Fibroblast of upper back skin (primary cell): ENCODE data around the gene SLC24A4.
A peak's percentile ranks its signal among the peaks of the same experiment; 100 is the strongest.

Experiments used
- DNase-seq: peaks from one replicate; pipeline ENCODE4 v3.0.0-alpha.2; 2013

Gene SLC24A4

DNA sequence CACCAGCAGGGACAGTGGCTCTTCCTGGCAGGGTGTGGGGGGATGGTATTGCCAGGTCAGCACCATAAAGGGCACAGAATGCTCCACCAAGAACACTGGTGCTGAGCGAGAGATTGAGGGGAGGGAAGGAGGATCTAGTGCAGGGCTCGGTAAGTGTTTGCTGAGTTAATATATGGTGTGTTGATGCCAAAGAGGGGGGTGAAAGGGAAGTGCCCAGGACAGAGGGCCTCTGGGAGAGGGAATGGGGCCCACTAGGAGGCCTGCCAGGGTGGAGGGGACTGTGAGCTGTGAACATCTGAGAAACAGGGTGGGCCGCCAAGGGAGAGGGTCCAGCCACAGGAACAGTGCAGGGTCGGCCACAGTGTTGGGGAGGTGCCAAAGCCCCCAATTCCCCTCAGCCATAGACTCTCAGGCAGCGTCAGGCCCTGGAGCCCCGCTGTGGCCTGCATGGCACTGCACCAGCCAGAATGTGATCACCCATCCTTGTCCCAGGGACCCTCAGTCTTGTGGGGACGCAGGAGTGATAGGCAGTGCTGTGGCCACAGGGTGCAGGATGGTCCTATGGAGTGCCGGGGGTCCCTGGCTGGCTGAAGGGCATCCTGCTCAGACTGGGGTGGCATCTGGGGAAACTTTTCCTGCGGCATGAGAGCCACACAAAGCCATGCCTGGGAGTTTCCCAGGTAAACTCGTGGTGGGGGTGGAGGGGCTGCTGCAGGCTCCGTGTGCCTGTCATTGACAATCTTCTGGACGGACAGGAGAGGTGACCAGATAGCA, 202.5 kb downstream of the SLC24A4 start:
- no peak for DNase-seq

DNA sequence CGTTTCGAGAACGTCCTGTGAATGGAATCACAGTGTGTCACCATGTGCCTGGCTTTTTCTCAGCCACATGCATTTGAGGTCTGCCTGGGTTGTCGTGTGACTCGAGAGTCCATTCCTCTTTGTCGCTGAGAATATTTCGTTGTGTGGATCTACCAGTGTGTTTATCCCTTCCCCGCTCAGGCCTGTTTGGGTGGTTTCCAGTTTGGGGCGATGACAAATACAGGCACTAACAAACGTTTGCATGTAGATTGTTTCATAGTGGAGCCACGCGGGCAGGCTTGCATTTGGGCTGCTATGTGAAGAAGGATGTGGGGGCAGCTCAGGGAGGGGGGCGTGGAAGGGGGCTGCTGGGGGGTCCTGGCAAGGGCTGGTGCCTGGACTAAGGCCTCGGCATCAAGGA, 204.8 kb downstream of the SLC24A4 start:
- DNase-seq: no peak

DNA sequence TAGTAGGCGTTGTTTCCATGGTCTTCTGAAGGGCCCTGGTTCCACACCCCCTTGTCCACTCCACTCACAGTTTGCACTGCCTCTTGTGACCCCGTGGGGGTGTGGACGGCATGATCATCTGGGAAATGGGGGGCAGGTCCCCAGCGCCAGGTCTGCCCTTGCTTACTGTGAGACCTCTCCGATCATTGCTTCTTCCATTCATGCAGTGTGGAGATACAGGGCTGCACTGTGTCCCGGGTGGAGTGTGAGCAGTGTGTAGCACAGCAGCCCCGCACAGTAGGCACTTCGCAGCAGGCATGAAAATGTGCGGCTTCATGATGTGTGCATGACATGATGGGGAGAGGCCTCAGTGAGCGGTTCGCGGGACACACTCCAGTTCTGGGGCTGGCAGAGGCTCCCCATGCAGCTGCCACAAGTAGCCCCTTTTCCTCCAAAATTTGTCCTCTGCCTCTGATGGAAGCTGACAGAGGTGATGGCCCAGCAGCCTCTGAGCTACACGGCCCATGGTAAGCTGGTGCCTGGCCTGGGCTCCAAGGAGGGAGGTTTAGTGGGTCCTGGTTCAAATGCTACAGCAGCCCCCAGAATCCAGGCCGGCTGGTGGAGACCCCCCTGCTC, 205.6 kb downstream of the SLC24A4 start:
- DNase-seq: no peak

DNA sequence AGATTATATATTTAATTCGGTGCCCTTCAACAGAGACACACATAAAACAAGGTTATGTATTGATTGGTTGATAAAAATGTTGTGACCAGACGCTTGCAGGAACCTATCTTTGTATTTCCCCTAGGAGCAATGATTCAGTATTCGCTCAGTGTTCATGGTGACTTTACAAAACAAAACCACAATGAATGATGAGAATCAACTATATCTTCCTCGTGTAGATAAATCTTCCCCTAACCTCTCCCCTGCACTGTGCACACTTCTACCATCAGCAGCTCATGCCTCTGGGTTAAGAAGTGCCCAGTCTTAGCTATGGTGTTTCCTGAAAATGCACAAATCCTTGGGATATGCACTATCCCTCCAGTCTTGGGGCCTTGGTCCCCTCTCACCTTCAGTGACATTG, 206.9 kb downstream of the SLC24A4 start:
- no peak for DNase-seq

DNA sequence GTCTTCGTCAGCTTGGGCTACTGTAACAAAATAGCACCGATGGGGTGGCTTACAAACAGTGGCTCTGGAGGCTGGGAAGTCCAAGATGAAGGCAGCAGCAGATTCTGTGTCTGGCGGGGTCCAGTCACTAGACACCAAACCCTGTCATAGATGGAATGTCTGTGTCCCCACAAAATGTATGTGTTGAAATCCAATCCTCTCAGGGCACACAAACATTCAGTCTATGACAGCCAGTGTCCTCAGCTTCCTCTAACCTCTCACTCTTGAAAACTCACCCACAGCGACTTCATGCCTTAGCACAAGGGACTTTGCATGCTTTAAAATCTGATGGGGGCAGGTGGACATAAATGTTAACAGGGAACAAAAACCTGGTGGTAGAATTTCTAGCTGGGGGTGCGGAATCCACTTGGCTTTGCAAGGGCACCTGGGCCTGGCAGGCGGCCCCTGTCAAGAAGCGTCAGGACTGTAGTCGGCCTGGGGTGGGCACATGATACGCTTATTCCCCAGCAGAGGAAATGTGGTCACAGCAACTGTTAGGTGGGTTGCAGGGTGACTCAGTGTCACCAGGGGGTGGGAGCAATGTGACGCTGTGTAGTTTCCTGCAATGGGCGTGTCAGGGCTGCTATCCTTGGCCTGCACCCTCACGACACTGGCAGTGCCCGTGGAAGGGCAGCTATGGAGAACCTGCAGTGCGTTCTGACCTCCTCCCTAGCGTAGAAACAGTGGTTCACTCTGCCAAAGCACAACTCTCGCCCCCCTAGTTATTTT, 208.3 kb downstream of the SLC24A4 start:
- no peak for DNase-seq

DNA sequence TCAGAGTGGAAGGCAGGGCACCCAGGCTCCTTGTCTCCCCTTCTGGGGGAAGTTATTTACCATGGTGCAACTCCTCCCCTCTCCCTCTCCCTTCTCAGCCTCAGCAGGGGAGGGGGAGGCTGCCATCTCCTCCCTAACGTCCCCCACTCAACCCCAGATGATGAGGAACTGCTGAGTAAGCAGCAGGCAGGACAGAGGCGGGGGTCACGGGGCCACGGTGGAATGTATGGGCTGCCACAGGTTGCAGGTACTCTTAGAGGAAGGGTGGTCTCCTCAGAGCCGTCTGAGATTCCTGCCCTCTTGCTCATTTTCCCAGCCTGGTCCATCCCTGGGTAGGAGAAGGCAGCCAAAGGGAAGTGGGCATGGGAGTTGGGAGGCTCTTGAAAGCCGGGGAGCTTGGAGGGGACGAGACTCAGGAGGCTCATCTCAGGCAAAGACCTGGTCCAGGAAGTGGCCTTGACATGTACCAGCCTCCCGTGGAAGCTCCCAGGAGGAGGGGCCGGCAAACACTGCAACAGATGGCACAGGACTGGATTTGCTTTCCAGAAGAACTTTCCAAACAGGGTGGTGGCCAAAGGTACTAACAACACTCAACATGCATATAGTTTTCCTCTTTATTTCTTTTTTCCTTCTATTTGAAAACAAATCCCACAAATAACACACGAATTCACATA, 209.7 kb downstream of the SLC24A4 start:
- DNase-seq: no peak

DNA sequence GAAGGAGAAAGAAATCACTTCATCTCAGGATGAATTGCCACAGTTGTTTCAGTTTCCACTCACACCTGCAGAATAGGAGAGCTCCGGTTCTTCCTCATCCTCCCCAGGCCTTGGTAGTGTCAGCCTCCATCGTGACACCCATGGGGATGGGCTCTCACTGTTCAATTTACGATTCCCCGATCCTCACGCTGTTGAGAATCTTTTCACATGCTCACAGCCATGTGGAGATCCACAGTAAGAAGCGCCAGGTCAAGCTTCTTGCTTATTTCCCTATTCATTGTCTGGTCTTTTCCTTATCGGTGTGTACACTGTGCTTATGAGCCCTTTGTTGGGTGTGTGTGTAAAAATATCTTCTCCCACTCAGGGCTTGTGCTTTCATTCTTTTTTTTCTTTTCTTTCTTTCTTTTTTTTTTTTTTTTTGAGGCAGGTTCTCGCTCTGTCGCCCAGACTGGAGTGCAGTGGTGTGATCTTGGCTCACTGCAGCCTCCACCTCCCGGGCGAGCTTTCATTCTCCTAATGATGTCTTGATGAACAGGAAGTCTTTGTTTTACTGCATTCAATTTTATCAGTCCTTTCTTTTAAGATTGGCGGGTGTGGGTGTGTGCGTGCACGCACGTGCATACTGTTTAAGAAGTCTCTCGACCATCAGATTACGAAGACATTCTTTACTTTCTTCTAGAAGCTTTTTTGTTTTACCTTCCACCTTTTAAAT, 212.1 kb downstream of the SLC24A4 start:
- DNase-seq: no peak

DNA sequence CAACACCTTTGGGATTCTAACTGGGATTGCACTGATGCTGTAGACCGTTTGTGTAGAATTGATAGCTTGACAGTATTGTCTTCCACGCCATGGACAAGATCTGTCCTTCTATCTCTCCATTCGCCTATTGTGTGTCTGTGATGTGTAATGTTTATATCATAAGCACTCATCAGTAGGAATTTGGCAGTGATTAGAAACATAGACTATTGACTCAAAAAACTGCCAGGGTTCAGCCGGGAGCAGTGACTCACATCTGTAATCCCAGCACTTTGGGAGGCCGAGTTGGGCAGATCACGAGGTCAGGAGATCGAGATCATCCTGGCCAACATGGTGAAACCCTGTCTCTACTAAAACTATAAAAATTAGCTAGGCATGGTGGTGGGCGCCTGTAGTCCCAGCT, 213.3 kb downstream of the SLC24A4 start:
- DNase-seq: peak; percentile 83

DNA sequence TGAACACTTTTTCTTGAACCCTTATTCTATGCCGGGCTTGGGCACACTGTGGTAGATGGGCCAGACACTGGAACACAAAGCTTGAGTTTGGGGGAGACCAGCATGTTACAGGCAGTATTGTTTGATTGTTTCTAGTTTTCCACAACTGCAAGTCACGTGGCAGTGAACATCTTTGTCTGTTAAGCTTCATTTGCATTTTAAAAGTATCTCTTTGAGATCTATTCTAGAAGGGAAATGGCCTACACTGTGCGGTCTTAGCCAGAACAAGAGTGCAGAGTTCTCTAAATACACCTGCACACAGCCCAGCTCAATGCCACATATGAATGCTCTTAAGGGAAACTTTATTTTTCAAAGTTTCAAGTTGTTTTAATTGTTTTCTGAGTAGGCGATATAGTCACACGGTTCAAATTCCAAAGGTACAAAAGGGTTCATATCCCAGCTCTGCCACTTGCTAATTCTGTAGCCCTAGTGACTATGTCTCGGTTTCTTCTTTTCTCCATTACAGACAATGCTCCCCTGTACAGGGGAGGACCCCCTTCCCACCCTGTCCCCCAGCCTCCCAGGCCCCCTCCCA, 215.5 kb downstream of the SLC24A4 start:
- no peak for DNase-seq

DNA sequence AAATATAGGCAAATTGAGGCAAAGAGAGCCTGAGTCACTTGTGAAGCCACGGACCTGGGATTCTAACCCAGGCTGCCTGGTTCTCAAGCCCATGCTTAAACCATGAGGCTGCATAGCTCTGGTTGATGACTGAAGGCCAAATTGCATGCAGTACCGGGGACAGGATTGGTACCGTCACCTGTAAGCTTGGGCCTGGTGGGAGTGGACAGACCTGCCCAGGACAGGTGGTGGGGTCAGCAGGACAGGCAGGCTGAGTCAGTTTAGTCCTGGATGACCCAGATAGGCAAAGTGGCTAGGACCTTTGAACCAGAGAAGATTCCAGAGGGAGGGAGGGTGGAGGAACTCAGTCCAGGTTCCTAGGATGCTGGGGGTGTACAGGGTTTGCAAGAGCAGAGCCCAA, 216.5 kb downstream of the SLC24A4 start:
- no peak for DNase-seq

DNA sequence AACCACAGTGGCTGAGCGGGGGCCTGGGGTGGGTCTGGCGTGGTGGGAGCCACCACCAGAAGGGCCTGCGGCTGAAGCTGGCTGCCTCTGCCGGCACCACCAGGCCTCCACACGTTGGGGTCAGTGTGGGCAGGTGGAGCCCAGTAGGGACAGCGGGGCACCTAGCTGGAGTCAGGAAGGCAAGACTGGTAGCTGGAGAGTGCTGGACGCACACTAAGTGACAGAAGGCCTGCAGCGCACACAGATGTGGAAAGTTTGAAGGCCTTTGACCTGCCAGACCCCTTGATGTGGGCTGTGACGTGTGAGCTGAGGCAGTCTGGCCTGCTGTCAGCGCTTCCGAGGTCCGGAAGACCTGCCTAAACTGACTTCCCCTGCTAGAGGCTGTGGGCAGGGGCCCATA, 216.9 kb downstream of the SLC24A4 start:
- peak; percentile 37 for DNase-seq

DNA sequence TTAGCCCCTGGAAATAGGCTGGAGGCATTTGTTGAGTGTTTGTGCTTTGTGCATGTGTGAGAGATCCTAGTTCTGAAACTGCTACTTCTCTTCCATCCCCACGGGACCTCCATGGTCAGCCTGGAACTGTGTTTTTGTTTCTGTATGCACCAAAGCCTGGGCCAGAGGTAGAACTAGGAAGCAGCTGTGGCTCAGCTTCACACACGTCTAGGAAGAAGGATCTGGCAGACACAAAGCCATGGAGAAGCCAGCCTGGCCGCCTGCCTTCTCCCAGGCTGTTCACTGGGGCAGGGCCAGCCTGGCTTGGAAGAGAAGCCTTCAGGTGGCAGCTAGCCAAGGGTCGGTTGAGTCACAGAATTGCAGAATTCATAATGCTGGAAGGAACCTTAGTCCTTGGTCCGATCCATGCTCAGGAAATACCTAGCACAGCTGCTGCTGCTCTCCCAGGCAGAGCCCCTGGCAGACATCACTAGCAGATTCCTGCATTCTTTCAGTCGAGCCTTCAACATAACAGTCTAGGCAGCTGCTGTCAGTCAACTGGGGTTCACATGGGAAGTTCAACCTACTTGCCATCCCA, 217.6 kb downstream of the SLC24A4 start:
- peak; percentile 100 for DNase-seq

DNA sequence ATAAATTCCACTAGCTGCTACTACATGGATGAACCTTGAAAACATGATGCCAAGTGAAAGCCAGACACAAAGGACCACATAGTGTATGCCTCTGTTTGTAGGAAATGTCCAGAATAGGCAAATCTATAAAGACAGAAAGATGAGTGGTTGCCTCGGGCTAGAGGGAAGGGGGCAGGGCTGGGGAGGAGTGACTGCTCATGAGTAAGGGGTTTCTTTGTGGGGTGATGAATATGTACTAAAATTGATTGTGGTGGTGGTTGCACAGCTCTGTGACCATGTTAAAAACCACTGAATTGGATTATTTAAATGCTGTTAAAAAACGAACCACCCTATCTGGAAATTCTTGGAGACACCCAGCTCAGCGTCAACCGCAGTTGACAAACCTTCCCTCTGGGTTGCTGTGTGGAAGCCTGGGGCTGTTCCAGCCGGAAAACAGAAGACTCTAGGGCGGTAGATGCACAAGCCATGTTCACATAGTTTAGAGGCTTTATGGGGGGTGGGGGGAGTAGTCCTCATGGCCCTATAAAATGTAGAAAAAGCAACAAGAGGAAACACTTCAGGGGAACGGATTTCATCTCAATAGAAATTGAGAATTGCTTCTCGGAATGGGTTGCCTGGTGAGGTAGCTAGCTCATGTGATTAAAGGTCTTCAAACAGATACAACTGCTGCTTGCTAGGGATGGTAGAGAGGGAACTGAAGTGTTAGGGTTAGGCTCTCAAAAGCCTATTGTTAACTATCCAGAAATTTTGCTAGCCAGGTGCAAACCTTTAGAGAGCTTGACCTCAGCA, 220.0 kb downstream of the SLC24A4 start:
- DNase-seq: no peak

DNA sequence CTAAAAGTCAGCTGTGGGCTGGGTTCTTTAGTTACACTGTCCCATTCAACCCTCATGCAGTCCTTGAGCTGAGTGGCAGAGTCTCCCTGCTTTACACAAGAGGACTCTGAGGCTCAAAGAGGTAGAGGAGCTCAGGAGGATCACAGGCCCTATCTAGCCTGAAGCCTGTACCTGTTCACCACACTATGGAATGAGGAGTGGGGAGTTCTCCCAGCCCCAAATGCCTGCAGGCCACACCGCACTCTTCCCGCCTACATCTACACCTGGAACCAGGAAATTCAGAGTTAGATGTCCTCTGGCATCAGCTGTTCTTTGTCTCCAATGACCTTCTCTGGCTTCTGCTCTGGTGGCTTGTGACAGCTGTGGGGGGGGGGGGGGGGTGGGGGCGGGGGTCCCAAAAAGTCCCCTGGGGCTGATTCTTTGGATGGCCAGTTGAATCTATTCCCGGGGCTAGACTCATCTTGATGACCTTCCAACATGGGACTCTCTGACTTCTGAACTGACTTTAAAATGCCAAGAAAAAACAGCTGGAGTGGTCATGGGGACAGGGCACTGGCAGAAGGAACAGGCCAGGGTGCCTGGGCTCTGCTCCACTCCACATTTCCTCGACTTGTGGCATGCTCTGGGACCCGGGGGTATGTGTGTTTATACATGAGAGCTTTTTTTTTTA, 221.2 kb downstream of the SLC24A4 start:
- no peak for DNase-seq

DNA sequence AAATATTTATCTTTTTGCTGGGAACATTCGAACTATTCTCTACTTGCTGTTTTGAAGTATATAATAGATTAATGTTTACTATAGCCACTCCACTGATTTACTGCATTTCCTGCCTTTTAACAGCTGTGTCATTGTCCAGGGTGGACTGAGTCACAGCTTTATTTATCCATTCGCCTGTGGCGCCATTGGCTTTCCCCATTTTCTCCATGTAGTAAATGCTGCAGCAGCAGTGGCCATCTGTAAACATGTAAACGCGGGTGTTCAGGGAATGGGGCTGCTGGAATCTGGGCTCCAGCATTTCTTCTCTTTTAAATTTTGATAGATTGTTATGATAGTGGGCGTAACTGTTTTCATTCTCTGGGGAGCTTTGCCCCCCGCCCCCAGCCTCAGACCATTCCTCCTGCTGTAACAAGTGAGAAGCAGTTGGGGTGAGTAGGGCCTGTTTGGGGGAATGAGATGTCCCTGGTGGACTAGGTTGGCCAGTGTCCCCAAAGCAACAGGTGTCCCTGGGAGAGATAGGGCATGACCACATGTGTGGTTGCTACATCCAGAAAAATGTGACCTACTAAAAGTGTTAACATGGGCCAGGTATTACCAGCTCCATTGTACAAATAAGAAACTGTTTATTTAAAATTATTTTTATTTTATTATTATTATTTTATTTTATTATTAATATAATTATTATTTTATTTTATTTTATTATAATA, 223.5 kb downstream of the SLC24A4 start:
- DNase-seq: no peak

DNA sequence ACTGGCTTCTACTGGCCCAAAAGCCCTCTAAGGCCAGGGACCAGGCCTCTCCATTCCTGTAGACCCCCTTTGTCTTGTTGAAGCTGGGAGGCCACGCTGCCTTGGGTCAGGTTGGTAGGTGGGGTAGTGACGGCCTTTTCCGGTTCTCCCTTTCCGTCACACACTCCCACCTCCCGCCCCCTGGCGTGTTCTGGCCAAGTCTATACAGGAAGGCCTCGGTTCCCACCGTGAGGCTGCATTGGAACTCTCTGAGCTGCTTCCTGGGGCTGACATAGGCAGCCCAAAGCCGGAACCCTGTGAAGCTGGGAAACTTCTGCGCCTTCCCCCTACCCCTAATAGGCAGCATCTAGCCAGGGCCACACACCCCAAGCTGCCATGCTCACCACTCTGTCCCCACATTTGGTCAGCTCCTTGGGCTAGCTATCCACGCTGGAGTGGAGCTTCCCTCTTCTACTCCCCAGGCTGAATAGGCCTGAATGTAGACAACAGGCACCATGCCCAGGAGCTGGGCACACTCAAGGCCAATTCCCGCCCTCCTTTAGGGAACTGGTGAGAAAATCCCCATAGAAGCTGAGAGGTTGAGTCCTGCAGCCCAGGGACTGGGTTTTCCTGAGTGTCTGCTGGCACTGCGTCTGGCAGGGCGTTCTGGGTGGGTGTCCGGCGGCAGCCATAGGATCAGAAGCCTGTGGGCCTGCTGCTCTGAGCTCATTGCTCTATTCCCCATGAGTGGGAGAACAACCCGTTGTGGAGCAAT, 226.3 kb downstream of the SLC24A4 start:
- no peak for DNase-seq

DNA sequence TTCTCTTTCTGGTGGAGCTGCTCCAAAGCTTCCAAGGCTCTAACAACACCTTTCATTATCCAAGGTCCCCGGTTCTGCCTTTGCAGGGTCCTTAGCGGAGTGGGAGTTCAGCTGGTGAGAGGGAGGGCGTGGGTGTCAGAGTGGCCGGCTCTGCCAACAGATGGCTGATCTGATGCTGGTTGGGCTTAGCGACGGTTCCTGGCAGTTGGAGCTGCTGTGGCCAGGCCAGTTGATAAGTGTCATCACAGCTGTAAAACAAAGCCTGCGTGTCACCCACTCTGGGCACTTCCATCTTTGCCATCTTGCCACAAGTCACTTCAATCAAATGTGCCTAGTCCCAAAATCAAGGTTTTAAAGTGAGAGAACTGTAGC, 226.9 kb downstream of the SLC24A4 start:
- peak; percentile 35 for DNase-seq
